22Rv1 (cell line): ENCODE data around the gene EEF1A1.
A peak's percentile ranks its signal among the peaks of the same experiment; 100 is the strongest.

Source experiments
- H3K27ac ChIP-seq: fragments of 450-650 bp; 2 replicates; pipeline ENCODE4 v1.5.1; 2017
- CTCF ChIP-seq: fragments of 450-650 bp; IDR thresholded peaks from 2 replicates; pipeline ENCODE4 v1.5.1; 2017; ENCODE audit warnings: mild to moderate bottlenecking
- ZFX ChIP-seq: fragments of 450-650 bp; IDR thresholded peaks from 2 replicates; pipeline ENCODE4 v1.6.1; 2017; ENCODE audit warnings: antibody characterized with exemption, borderline replicate concordance

Gene EEF1A1

GRCh38 chr6:73516514-73517489, 4.0 kb downstream of the EEF1A1 start:
- H3K27ac ChIP-seq = peak overlapping the region; percentile 99
- no peak for TF ChIP-seq ZFX
- TF ChIP-seq CTCF = no peak

GRCh38 chr6:73515204-73515655, 5.6 kb downstream of the EEF1A1 start:
- no peak for TF ChIP-seq ZFX
- TF ChIP-seq CTCF = no peak
- H3K27ac ChIP-seq = peak overlapping the region; percentile 99

- peak overlapping the region; percentile 99 for H3K27ac ChIP-seq
- no peak for TF ChIP-seq ZFX
- TF ChIP-seq CTCF = no peak
These were observed 6.1 kb downstream of the EEF1A1 start for GRCh38 chr6:73514746-73515110.

GRCh38 chr6:73513496-73513854, 7.4 kb downstream of the EEF1A1 start:
- TF ChIP-seq ZFX (no peak), CTCF (no peak)
- peak overlapping the region; percentile 99 for H3K27ac ChIP-seq

GRCh38 chr6:73511796-73512195, 9.0 kb downstream of the EEF1A1 start:
- TF ChIP-seq CTCF = no peak
- no peak for TF ChIP-seq ZFX
- peak overlapping the region; percentile 99; the same call in 1 of the 2 replicates for H3K27ac ChIP-seq

GRCh38 chr6:73509851-73510250, 11.0 kb downstream of the EEF1A1 start:
- TF ChIP-seq ZFX = no peak
- TF ChIP-seq CTCF = no peak

GRCh38 chr6:73508776-73509175, 12.1 kb downstream of the EEF1A1 start:
- TF ChIP-seq ZFX (no peak), CTCF (no peak)
- no peak overlapping the region for H3K27ac ChIP-seq

More at GRCh38 chr6:73509851-73510250, 11.0 kb downstream of the EEF1A1 start:
- no peak overlapping the region for H3K27ac ChIP-seq
